Gastroesophageal sphincter (tissue), 4 donors: ENCODE results near the gene TEAD2. TPM values are rescaled to one million over a fixed set of nuclear protein-coding genes. Genes with fewer than 3 reads are reported as not detected.

Experiments
- ATAC-seq: fragments of 150-250 bp; one replicate; pipeline ENCODE4 v1.9.1; 2016; ENCODE audit warnings: mild to moderate bottlenecking, moderate library complexity
- H3K27ac ChIP-seq, 4 donors: fragments of 200-600 bp; sonication (generic) in 3 of 4; 1 replicate in 3 of 4; 2 replicates in 1 of 4; pipeline ENCODE4 v1.5.1; 2016 to 2019
- H3K27me3 ChIP-seq: fragments of 200-600 bp; sonication (generic); one replicate; pipeline ENCODE4 v1.5.1; 2019
- H3K36me3 ChIP-seq, 2 donors: fragments of 200-600 bp; sonication (generic); one replicate each; pipeline ENCODE4 v1.5.1; 2019; ENCODE audit warnings: control low read depth in 1 of 2
- H3K4me1 ChIP-seq, 3 donors: fragments of 200-600 bp; sonication (generic); 1 replicate in 2 of 3; 2 replicates in 1 of 3; pipeline ENCODE4 v1.5.1; 2016 to 2019; ENCODE audit warnings: control low read depth in 2 of 3
- H3K4me3 ChIP-seq, 2 donors: fragments of 200-600 bp; sonication (generic); one replicate each; pipeline ENCODE4 v1.5.1; 2019; ENCODE audit warnings: mild to moderate bottlenecking in 1 of 2, moderate library complexity in 1 of 2
- H3K9me3 ChIP-seq, 3 donors: fragments of 200-600 bp; sonication (generic); one replicate each; pipeline ENCODE4 v1.5.1; 2017 to 2019; ENCODE audit warnings: control low read depth in 2 of 3
- CTCF ChIP-seq, 4 experiments: fragments of 200-600 bp in 2 of 4; fragments of 450-650 bp in 2 of 4; sonication (generic) in 1 of 4; IDR thresholded peaks; one replicate each; pipeline ENCODE4 v1.5.1; 2017 to 2019; ENCODE audit warnings: antibody characterized with exemption in 4 of 4, mild to moderate bottlenecking in 2 of 4, moderate library complexity in 2 of 4
- EP300 ChIP-seq: sonication (generic); formaldehyde crosslinking; IDR thresholded peaks from one replicate; pipeline ENCODE4 v1.6.1; 2017; ENCODE audit warnings: antibody characterized with exemption, mild to moderate bottlenecking
- POLR2A ChIP-seq, 2 donors: fragments of 450-650 bp; IDR thresholded peaks; one replicate each; pipeline ENCODE4 v1.6.1; 2017; ENCODE audit warnings: antibody characterized with exemption in 2 of 2, mild to moderate bottlenecking in 2 of 2, moderate library complexity in 1 of 2
- POLR2AphosphoS5 ChIP-seq: sonication (generic); formaldehyde crosslinking; IDR thresholded peaks from one replicate; pipeline ENCODE4 v1.6.1; 2017; ENCODE audit warnings: antibody characterized with exemption
- WGBS, 2 donors: methylation state at CpG; one replicate each; pipeline ENCODE4 v1.1.5; 2018; ENCODE audit warnings: low coverage in 1 of 2; 5-methylcytosine and 5-hydroxymethylcytosine counted together
- total RNA-seq, 4 donors: library from RNA; depleted of rRNA; stranded (reverse); fragments of >200 nt; gene quantifications; one replicate each; pipeline ENCODE4 v1.1.0, GENCODE V29; 2016

TEAD2 gene
- total RNA-seq, 4 donors from 2014 or later: 47.5 to 73.1 (median 51.1) TPM

GRCh38 chr19:49339301-49340068 is 22.7 kb downstream of the TEAD2 start:
- H3K9me3 ChIP-seq: no peaks in the 10 kb centered on the region
- TF ChIP-seq CTCF (IDR thresholded peaks at IDR 0.05) (peak in 1 of 4 experiments; percentile 1), EP300 (no peak), POLR2AphosphoS5 (peak; percentile 88), POLR2A (IDR thresholded peaks at IDR 0.05) (peak; percentile 23 to 64)
- H3K27ac ChIP-seq: peak overlapping the region; percentile 49 to 96 (median 86)
- peaks cover 0 to 37% (median 23%) of the 10 kb centered on the region in 3 donors for H3K4me1 ChIP-seq
- 13 to 14% methylated on average over 3 to 4 of the region's 47 CpGs for WGBS, 2 donors
- H3K36me3 ChIP-seq: peaks cover 0 to 38% of the 10 kb centered on the region in 2 donors
- H3K27me3 ChIP-seq: no peaks in the 10 kb centered on the region
- ATAC-seq: peak; percentile 95
- H3K4me3 ChIP-seq: peak overlapping the region; percentile 15 to 54

- no peak for TF ChIP-seq EP300
- peak; percentile 24 for TF ChIP-seq POLR2AphosphoS5
- TF ChIP-seq CTCF (IDR thresholded peaks at IDR 0.05): peak in 1 of 4 experiments; percentile 18
- no peak for TF ChIP-seq POLR2A (IDR thresholded peaks at IDR 0.05)
- H3K4me3 ChIP-seq: peak overlapping the region; percentile 6 to 54
- H3K9me3 ChIP-seq: no peaks in the 10 kb centered on the region
- peak overlapping the region in 3 of 4 donors; percentile 84 to 96 (median 89) for H3K27ac ChIP-seq
- H3K36me3 ChIP-seq: peaks cover 0 to 31% of the 10 kb centered on the region in 2 donors
- H3K4me1 ChIP-seq: peaks cover 0 to 37% (median 23%) of the 10 kb centered on the region in 3 donors
- 0 to 2% methylated on average over 5 to 17 of the region's 30 CpGs for WGBS, 2 donors
- peak; percentile 61 for ATAC-seq
- H3K27me3 ChIP-seq: no peaks in the 10 kb centered on the region
Observed at GRCh38 chr19:49338691-49339300, 23.4 kb downstream of the TEAD2 start.

- peak overlapping the region in 3 of 4 donors; percentile 84 to 96 (median 89) for H3K27ac ChIP-seq
- no peak for TF ChIP-seq POLR2AphosphoS5
- no peak for TF ChIP-seq POLR2A (IDR thresholded peaks at IDR 0.05)
- TF ChIP-seq CTCF (IDR thresholded peaks at IDR 0.05): no peak
- TF ChIP-seq EP300: no peak
- H3K36me3 ChIP-seq: peaks cover 0 to 25% of the 10 kb centered on the region in 2 donors
- H3K27me3 ChIP-seq: no peaks in the 10 kb centered on the region
- H3K4me3 ChIP-seq: peak overlapping the region in 1 of 2 donors; percentile 54
- no peak for ATAC-seq
- no peaks in the 10 kb centered on the region for H3K9me3 ChIP-seq
- 44% methylated on average over 23 of the region's 34 CpGs; no CpG with 5 or more reads in 1 of the 2 donors for WGBS, 2 donors
- peaks cover 0 to 37% (median 23%) of the 10 kb centered on the region in 3 donors for H3K4me1 ChIP-seq
Observed at GRCh38 chr19:49338023-49338677, 24.1 kb downstream of the TEAD2 start.

GRCh38 chr19:49337267-49338022 is 24.8 kb downstream of the TEAD2 start:
- Histone ChIP-seq H3K9me3 (no peaks in the 10 kb centered on the region), H3K36me3 (peaks cover 0 to 18% of the 10 kb centered on the region in 2 donors), H3K4me3 (no peak overlapping the region), H3K4me1 (peaks cover 0 to 37% (median 23%) of the 10 kb centered on the region in 3 donors), H3K27ac (peak overlapping the region in 3 of 4 donors; percentile 84 to 96 (median 89)), H3K27me3 (no peaks in the 10 kb centered on the region)
- ATAC-seq: no peak
- 81 to 87% methylated on average over 3 to 10 of the region's 19 CpGs for WGBS, 2 donors
- TF ChIP-seq CTCF (IDR thresholded peaks at IDR 0.05) (no peak), EP300 (no peak), POLR2A (IDR thresholded peaks at IDR 0.05) (no peak), POLR2AphosphoS5 (no peak)
